Motor neuron (in vitro differentiated cells): ENCODE results near the gene OR52I2. TPM values are rescaled to one million over a fixed set of nuclear protein-coding genes. Genes with fewer than 3 reads are reported as not detected.

Experiments
- ATAC-seq, 8 experiments: fragments of 200-7000 bp; cut with Tn5 transposase; replicated peaks in 6 of 8; 2 replicates each; pipeline ENCODE4 v1.8.0; 2021; ENCODE audit warnings: mild to moderate bottlenecking in 8 of 8, moderate library complexity in 8 of 8
- H3K27ac ChIP-seq, 2 donors: fragments of 250-450 bp; sonication (Bioruptor Pico); 2 replicates each; pipeline ENCODE4 v1.9.0; 2021; ENCODE audit warnings: antibody characterized with exemption in 2 of 2, mild to moderate bottlenecking in 2 of 2, moderate library complexity in 1 of 2
- H3K4me1 ChIP-seq, 2 donors: fragments of 250-450 bp; sonication (Bioruptor Pico); replicated peaks in 1 of 2; 2 replicates each; pipeline ENCODE4 v1.6.1; 2021; ENCODE audit warnings: antibody characterized with exemption in 2 of 2, mild to moderate bottlenecking in 2 of 2, moderate library complexity in 1 of 2
- H3K4me3 ChIP-seq, 5 donors: fragments of 250-450 bp; sonication (Bioruptor Pico); 2 replicates each; pipeline ENCODE4 v1.9.0; 2021; ENCODE audit warnings: antibody characterized with exemption in 5 of 5, mild to moderate bottlenecking in 5 of 5, moderate library complexity in 4 of 5
- WGBS, 10 experiments: fragments of 450-650 bp; shearing (Covaris generic); methylation state at CpG; one replicate each; pipeline ENCODE4 v1.0.0; 2022; 5-methylcytosine and 5-hydroxymethylcytosine counted together
- in situ Hi-C, 9 experiments: fragments of 400-800 bp; cut with MboI; loops; one replicate each; pipeline ENCODE4 v1.15.0; 2021; ENCODE audit warnings: low sequenced_read_pairs in 9 of 9, low pct_unique_long_range_greater_than_20kb in 2 of 9; ENCODE audit not compliant: unreplicated experiment in 9 of 9
- total RNA-seq, 8 experiments: library from RNA; unstranded; fragments of 300-600 nt; gene quantifications; 2 replicates each; pipeline versions ENCODE4 v1.2.3 to v1.2.4, GENCODE V29; 2022

Gene OR52I2
- total RNA-seq, 8 experiments from 2014 or later: 0.05 to 0.52 (median 0.14) TPM

DNA sequence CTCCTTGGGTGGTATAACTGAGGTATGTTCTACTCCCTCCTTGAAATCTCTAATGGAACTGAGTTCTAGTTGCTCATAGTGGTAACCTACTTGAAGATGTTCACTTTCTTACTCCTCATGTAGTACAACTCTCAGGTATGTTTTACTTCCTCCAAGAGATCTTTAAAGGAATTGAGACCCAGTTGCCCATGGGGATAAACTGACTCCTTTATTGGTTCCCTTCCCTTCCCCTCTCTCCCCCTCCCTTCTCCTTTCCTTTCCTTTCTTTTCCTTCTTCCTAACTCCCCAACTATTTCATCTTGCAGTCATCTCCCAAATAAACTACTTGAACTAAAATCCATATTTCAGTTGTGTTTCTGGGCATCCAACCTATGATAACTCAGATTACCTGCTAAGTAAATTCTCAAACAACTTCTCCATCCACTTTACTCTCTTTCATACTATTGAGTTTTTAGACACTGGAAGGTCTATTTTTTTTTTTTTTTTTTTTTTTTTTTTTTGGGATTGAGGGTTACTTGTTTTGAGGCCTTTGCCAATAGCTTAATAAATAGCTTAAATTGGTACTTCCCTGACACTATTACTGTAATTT is 34.4 kb downstream of the OR52I2 start:
- H3K4me1 ChIP-seq: no peaks in the 10 kb centered on the region
- in situ Hi-C loops: no loop called here
- no peak overlapping the region for H3K27ac ChIP-seq
- ATAC-seq: no peak
- H3K4me3 ChIP-seq: no peak overlapping the region

DNA sequence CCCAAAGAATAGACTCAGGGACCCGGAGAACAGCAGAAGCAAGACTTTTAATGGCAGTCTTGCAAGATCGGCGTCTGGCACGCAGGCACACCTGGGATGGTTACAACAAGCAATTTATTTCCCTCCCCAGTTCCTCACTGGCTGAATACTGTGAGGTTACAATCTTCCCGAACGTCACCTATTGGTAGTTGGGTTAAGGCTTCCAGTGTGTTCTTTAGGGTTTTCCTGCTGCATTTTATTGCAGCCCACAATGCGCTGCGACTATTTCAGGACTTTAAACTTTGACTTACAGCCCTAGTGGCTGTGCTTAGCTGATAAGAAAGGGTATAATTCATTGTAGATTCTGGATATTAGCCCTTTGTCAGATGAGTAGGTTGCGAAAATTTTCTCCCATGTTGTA is 38.0 kb downstream of the OR52I2 start:
- no peaks in the 10 kb centered on the region for H3K4me1 ChIP-seq
- no peak for ATAC-seq
- in situ Hi-C loops: no loop called here
- no peak overlapping the region for H3K4me3 ChIP-seq
- H3K27ac ChIP-seq: no peak overlapping the region
- 45 to 97% (median 90%) methylated on average over 2 to 5 of the region's 9 CpGs; no CpG with 5 or more reads in 2 of the 10 experiments for WGBS, 10 experiments

DNA sequence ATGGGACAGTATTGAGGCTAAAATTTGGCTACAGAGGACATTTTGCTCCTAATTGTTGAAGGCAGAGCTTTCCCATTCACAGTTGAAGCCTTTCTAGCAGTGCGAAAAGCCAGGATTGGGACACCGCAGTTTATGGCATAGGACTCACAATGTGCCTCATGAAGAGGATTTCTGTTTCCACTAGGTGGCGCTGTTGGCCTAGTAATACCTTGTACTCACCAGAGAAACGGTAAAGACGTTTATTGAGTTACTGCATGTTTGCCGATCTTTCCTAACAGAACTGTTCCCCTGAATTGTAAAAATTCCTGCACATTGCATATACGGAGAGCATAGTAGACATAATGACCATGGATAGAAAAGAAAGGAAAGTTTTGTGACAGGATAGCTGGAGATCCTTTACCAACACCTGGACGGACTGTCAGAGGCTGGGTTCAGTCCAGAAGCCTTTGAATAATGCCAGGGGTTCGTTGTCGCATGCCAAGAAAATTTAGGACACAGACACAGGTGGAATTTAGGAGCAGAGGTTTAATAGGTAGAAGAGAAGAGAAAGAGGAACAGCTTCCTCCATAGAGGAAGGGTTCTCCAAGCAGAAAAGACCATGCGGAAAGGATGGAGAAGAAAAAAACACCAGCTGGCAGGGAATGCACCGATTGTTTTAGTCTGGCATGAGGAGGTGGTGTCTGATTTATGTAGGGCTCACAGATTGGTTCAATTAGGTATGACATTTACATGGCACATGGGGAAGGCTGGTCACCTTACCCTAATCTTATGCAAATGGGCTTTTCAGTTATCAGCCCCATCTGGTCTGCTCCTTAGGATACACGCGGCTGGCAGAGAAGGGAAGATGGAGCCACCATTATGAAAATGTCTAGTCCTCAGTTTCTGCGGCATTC is 44.9 kb downstream of the OR52I2 start:
- in situ Hi-C loops: loop anchor here in 4 of 9 experiments (25.0 kb wide), 4 partner anchors 361 to 1711 kb away; partner anchors contain the start of genes OR51L1 (in 1 of the 4) and OR52N2 (in 1 of the 4)
- Histone ChIP-seq H3K4me1 (no peaks in the 10 kb centered on the region), H3K4me3 (no peak overlapping the region), H3K27ac (no peak overlapping the region)
- WGBS, 10 experiments: 15 to 67% (median 37%) methylated on average over 3 to 13 of the region's 15 CpGs
- ATAC-seq: peak in 7 of 8 experiments; percentile 42 to 98 (median 72)

DNA sequence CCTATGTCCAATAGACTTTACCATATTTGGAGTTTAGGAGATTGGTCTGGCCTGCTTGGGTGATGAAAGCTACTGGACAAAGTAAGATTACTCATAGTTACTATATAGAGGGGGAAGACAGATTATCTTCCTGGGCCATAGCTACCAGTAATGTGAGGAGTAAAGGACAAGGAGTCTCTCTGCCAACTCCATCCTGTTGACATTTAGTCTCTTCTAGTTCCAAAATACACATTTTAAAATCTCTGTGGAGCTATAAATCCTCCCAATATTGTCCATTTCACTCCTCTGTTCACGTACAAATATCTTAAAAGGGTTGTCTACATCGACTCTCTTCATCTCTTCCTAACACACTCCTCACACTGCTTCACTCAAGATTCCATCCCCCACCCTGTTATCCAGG is 54.6 kb downstream of the OR52I2 start:
- Histone ChIP-seq H3K27ac (no peak overlapping the region), H3K4me1 (no peaks in the 10 kb centered on the region), H3K4me3 (no peak overlapping the region)
- in situ Hi-C loops: loop anchor here in 5 of 9 experiments (5.0 to 25.0 kb wide), 7 partner anchors 186 to 1701 kb away; partner anchors contain the start of genes OR51F2 (in 3 of the 5), OR51L1 (in 1 of the 5) and OR52N2 (in 1 of the 5)
- ATAC-seq: no peak
- 21 to 94% (median 60%) methylated on average over 1 to 2 of the region's 2 CpGs for WGBS, 10 experiments

DNA sequence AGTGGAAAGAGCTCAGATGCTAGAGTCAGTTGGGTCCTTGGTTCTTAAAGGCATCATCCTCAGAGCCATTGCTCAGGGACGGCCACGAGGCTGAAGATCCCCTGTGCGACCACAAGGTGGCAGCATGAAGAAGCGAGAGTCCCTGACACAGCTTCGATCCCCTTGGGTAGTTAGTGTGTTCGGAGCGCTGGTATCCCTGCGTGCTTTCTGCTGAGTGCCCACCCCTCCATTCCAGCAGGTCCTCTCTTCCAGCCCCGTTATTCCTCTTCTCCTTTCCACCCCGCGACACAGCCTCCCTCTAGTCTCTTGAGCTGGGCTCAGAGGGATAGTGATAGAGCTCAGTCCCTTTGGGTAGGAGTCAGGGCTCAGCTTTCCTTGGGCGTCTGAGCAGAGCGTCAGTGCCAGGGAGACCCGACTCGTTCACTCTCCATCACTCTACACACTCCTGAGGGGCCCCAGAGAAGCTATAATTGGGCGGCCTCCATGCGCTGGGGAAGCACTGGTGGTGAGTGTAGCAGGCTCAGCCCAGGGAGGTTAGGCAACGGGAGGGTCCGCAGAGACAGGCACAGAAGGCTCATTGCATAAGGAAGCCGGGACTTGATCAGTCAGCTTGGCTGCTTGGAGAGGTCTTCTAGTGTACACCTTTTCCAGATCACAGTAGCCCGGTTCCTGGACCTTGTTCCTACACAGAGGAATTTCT is 55.6 kb downstream of the OR52I2 start, which contains the start of gene OR51D1:
OR51D1 (plus strand) TSS at position 516 of the 700 bp plus-strand sequence. CDS start 2,314 bp downstream, outside the sequence.
- 2 to 92% (median 37%) methylated on average over 2 to 13 of the region's 21 CpGs; no CpG with 5 or more reads in 1 of the 10 experiments for WGBS, 10 experiments
- H3K4me3 ChIP-seq: no peak within 1 kb of the TSS
- no peaks in the 10 kb centered on the region for H3K4me1 ChIP-seq
- in situ Hi-C loops: loop anchor here in 5 of 9 experiments (5.0 to 25.0 kb wide), 7 partner anchors 185 to 1700 kb away; partner anchors contain the start of genes OR51F2 (in 3 of the 5), OR51L1 (in 1 of the 5) and OR52N2 (in 1 of the 5)
- H3K27ac ChIP-seq: no peak within 1 kb of the TSS
- ATAC-seq: peak; percentile 83 to 100 (median 91)

DNA sequence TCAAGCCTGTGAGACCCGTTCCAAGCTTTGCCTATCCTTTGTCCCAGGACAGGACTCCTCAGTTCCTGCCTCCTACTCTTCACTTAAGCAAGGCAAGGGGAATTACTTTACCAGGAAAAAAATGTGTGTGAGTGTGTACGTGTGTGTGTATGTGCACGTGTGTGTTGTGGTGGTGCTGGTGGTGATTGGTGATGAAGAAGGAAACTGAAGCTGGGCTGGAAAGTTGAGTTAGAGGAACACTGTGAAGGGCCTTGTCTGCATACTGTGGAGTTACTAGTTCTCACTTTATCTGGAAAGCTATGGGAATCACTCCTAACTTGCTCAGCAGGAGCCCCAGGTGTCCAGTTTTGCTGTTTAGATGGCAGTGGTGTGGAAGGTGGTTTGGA is 56.1 kb downstream of the OR52I2 start:
- ATAC-seq: no peak
- 20 to 100% (median 74%) methylated on average over 1 to 2 of the region's 3 CpGs; no CpG with 5 or more reads in 4 of the 10 experiments for WGBS, 10 experiments
- H3K27ac ChIP-seq: no peak overlapping the region
- H3K4me1 ChIP-seq: no peaks in the 10 kb centered on the region
- H3K4me3 ChIP-seq: no peak overlapping the region
- in situ Hi-C loops: loop anchor here in 5 of 9 experiments (5.0 to 25.0 kb wide), 7 partner anchors 185 to 1700 kb away; partner anchors contain the start of genes OR51F2 (in 3 of the 5), OR51L1 (in 1 of the 5) and OR52N2 (in 1 of the 5)

DNA sequence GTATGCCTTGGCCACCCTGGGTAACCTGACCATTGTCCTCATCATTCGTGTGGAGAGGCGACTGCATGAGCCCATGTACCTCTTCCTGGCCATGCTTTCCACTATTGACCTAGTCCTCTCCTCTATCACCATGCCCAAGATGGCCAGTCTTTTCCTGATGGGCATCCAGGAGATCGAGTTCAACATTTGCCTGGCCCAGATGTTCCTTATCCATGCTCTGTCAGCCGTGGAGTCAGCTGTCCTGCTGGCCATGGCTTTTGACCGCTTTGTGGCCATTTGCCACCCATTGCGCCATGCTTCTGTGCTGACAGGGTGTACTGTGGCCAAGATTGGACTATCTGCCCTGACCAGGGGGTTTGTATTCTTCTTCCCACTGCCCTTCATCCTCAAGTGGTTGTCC is 58.4 kb downstream of the OR52I2 start:
- Histone ChIP-seq H3K4me3 (no peak overlapping the region), H3K4me1 (no peaks in the 10 kb centered on the region), H3K27ac (no peak overlapping the region)
- WGBS, 10 experiments: 65 to 84% (median 80%) methylated on average over 1 to 5 of the region's 6 CpGs; no CpG with 5 or more reads in 3 of the 10 experiments
- ATAC-seq: no peak
- in situ Hi-C loops: loop anchor here in 5 of 9 experiments (5.0 to 25.0 kb wide), 7 partner anchors 182 to 1697 kb away; partner anchors contain the start of genes OR51F2 (in 3 of the 5), OR51L1 (in 1 of the 5) and OR52N2 (in 1 of the 5)

DNA sequence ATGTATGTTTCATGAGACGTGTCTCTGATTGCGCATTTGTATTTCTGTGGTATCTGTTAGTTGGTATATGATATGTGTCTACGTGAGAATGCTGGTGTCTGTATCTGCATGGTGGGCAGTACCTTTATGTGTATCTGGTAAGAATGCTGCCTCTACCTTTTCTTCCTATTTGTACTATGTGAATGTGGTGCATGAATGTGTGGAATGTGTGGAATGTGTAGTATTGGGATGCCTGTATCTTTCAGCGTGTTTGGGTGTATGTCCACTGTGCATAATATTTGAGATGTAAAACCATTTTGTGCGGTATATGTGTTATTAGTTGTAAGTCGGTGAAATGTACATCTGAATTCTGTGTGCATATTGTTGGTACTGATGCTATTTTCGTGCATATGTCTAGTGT is 60.0 kb downstream of the OR52I2 start:
- no peak overlapping the region for H3K4me3 ChIP-seq
- no peaks in the 10 kb centered on the region for H3K4me1 ChIP-seq
- no peak overlapping the region for H3K27ac ChIP-seq
- in situ Hi-C loops: loop anchor here in 5 of 9 experiments (10.0 to 25.0 kb wide), 5 partner anchors 346 to 1696 kb away; partner anchors contain the start of genes OR51L1 (in 1 of the 5) and OR52N2 (in 1 of the 5)
- peak in 1 of 8 experiments; percentile 48 for ATAC-seq
- WGBS, 10 experiments: 0 to 87% (median 50%) methylated on average over 1 to 5 of the region's 7 CpGs; no CpG with 5 or more reads in 3 of the 10 experiments

DNA sequence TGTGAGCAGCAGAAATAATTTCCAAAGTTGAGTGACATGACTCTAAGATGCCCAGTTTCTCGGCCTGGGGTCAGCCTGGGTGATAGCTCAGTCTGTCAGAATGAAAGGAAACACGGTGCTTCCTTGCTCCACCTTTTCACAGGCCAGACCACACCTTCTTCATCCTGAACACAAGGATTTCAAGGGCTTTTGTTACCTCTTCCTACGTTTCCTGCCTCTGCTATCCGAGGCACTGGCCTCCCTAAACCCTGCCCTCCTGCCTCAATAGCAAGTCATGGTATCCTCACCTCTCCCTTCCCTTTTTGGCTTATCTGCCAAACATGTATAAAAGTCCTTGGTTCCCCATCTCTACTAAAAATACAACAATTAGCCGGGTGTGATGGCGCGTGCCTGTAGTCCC is 60.5 kb downstream of the OR52I2 start:
- H3K4me3 ChIP-seq: no peak overlapping the region
- no peaks in the 10 kb centered on the region for H3K4me1 ChIP-seq
- ATAC-seq: no peak
- in situ Hi-C loops: loop anchor here in 5 of 9 experiments (10.0 to 25.0 kb wide), 5 partner anchors 345 to 1695 kb away; partner anchors contain the start of genes OR51L1 (in 1 of the 5) and OR52N2 (in 1 of the 5)
- WGBS, 10 experiments: 19 to 86% (median 59%) methylated on average over 3 to 7 of the region's 7 CpGs; no CpG with 5 or more reads in 4 of the 10 experiments
- no peak overlapping the region for H3K27ac ChIP-seq

Other genes with a start within 250 kb of the OR52I2 start
- gene OR52B4, start 213.4 kb upstream of the OR52I2 start, total RNA-seq: under 1 TPM in 1 of 8 experiments, not detected in 7; 0.62 TPM
- gene TRIM21, start 188.0 kb upstream of the OR52I2 start, total RNA-seq: 10 to 100 TPM in 4 of 8 experiments, 1 to 10 TPM in 4; 1.8 to 41.9 (median 7.4) TPM
- gene OR52K2, start 132.4 kb upstream of the OR52I2 start, total RNA-seq: 1 to 10 TPM in 1 of 8 experiments, under 1 TPM in 3, not detected in 4; 0.17 to 1.1 (median 0.57) TPM
- 1 to 10 TPM in 1 of 8 experiments, under 1 TPM in 5, not detected in 2; 0.08 to 1.6 (median 0.19) TPM for gene OR52K1, start 99.1 kb upstream of the OR52I2 start, total RNA-seq
- under 1 TPM in 3 of 8 experiments, not detected in 5; 0.36 to 0.66 (median 0.52) TPM for gene OR52M1, start 36.6 kb upstream of the OR52I2 start, total RNA-seq
- gene OR52I1, start 12.3 kb downstream of the OR52I2 start, total RNA-seq: under 1 TPM; 0.16 to 0.94 (median 0.40) TPM
- gene TRIM68, start 26.5 kb downstream of the OR52I2 start, total RNA-seq: 10 to 100 TPM in 4 of 8 experiments, 1 to 10 TPM in 4; 7.9 to 16.6 (median 10.1) TPM
- gene OR51D1, start 55.7 kb downstream of the OR52I2 start, total RNA-seq: under 1 TPM in 5 of 8 experiments, not detected in 3; 0.05 to 0.52 (median 0.13) TPM
- under 1 TPM in 4 of 8 experiments, not detected in 4; 0.05 to 0.19 (median 0.13) TPM for gene OR51E1, start 62.2 kb downstream of the OR52I2 start, total RNA-seq
- gene OR51E2, start 116.1 kb downstream of the OR52I2 start, total RNA-seq: 10 to 100 TPM in 1 of 8 experiments, 1 to 10 TPM in 2, under 1 TPM in 2, not detected in 3; 0.36 to 25.3 (median 1.3) TPM
- under 1 TPM in 1 of 8 experiments, not detected in 7; 0.38 TPM for gene MMP26, start 123.0 kb downstream of the OR52I2 start, total RNA-seq
- 1 to 10 TPM in 2 of 8 experiments, under 1 TPM in 1, not detected in 5; 0.61 to 1.7 (median 1.1) TPM for gene OR51F1, start 188.2 kb downstream of the OR52I2 start, total RNA-seq
- 1 to 10 TPM in 1 of 8 experiments, under 1 TPM in 3, not detected in 4; 0.23 to 1.5 (median 0.73) TPM for gene OR52R1, start 222.6 kb downstream of the OR52I2 start, total RNA-seq
- gene OR51F2, start 239.6 kb downstream of the OR52I2 start, total RNA-seq: 1 to 10 TPM in 3 of 8 experiments, under 1 TPM in 2, not detected in 3; 0.21 to 2.2 (median 1.2) TPM